Heart left ventricle (tissue), 13 donors: Measurements from ENCODE around the gene DLGAP1.

Experiments used
- POLR2A ChIP-seq, 2 donors: fragments of 450-650 bp; IDR thresholded peaks; one replicate each; pipeline ENCODE4 v1.6.1; 2017; ENCODE audit warnings: antibody characterized with exemption in 2 of 2, mild to moderate bottlenecking in 2 of 2, moderate library complexity in 2 of 2
- TF ChIP-seq, protein P1 (sequence below), 12 donors: fragments of 200-600 bp; sonication (generic) in 4 of 12; IDR thresholded peaks; one replicate each; pipeline versions ENCODE4 v1.5.0 to v1.8.0; 2018 to 2022; ENCODE audit warnings: antibody characterized with exemption in 12 of 12, mild to moderate bottlenecking in 5 of 12
- donor health status: ischemic (EF 13 %, LVEDD 7.1; RV severe dilation, severe dysfunction).
- donor health status: DM: no; HTN: yes; CAD: no.
- donor health status: DM: no; HTN: no; CAD: no.
- donor health status: ischemic (EF 25% LVEDD 6.9; RV normal size, moderate dysfunction).
- donor health status: ischemic (EF 25% LVEDD 5.7; RV mildly dilated, moderate dysfunction).
- donor health status: ischemic (EF 35%, LVEDD 5.7; RV mildly dilated, moderate dysfunction).
- donor health status: nonischemic (EF 11% LVEDD 7.7; RV severe dilation, severe dysfunction).
- donor health status: DM: yes; HTN: yes; CAD: no.
- donor health status: PGD.
- donor health status: ischemic (EF 29% LVEDD 5.4; RV normal size, mild dysfunction).
- donor health status: nonischemic (EF 23%, LVEDD 6.1; RV moderate dilation, normal function).

DNA sequence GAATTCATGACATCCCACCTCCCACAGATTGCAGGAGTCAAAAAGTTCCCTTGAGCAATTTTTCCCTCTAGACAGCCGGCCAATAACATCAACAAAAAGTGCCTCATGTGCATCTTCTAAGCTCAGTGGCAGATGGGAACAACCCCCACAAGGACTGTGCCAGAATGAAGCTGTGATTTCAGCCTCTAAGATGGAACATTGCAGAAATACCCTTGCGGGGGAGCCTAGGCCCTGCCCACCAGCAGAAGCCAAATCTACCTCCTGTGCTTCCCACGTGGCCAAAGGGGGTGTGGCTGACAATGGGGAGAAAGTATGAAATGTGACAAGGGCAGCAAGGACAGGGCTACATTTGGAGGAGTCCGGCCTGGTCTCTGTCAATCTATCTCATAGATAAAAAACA lies 522.8 kb downstream of the DLGAP1 start:
- TF ChIP-seq, protein P1, sequence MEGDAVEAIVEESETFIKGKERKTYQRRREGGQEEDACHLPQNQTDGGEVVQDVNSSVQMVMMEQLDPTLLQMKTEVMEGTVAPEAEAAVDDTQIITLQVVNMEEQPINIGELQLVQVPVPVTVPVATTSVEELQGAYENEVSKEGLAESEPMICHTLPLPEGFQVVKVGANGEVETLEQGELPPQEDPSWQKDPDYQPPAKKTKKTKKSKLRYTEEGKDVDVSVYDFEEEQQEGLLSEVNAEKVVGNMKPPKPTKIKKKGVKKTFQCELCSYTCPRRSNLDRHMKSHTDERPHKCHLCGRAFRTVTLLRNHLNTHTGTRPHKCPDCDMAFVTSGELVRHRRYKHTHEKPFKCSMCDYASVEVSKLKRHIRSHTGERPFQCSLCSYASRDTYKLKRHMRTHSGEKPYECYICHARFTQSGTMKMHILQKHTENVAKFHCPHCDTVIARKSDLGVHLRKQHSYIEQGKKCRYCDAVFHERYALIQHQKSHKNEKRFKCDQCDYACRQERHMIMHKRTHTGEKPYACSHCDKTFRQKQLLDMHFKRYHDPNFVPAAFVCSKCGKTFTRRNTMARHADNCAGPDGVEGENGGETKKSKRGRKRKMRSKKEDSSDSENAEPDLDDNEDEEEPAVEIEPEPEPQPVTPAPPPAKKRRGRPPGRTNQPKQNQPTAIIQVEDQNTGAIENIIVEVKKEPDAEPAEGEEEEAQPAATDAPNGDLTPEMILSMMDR (IDR thresholded peaks at IDR 0.05): no peak
- no peak for TF ChIP-seq POLR2A (IDR thresholded peaks at IDR 0.05)
